Lower leg skin (tissue), 3 donors: ENCODE results near the gene LEFTY1.

ENCODE experiments used
- POLR2A ChIP-seq, 2 donors: fragments of 450-650 bp; IDR thresholded peaks; one replicate each; pipeline ENCODE4 v1.6.1; 2016 to 2017; ENCODE audit warnings: antibody characterized with exemption in 2 of 2, mild to moderate bottlenecking in 1 of 2, moderate library complexity in 1 of 2
- TF ChIP-seq, protein P1 (sequence below), 3 donors: fragments of 450-650 bp; IDR thresholded peaks; one replicate each; pipeline ENCODE4 v1.5.1; 2016; ENCODE audit warnings: antibody characterized with exemption in 3 of 3, mild to moderate bottlenecking in 3 of 3, moderate library complexity in 2 of 3

GRCh38 chr1:225891229-225891972 lies 2.5 kb upstream of the LEFTY1 start:
- TF ChIP-seq, protein P1, sequence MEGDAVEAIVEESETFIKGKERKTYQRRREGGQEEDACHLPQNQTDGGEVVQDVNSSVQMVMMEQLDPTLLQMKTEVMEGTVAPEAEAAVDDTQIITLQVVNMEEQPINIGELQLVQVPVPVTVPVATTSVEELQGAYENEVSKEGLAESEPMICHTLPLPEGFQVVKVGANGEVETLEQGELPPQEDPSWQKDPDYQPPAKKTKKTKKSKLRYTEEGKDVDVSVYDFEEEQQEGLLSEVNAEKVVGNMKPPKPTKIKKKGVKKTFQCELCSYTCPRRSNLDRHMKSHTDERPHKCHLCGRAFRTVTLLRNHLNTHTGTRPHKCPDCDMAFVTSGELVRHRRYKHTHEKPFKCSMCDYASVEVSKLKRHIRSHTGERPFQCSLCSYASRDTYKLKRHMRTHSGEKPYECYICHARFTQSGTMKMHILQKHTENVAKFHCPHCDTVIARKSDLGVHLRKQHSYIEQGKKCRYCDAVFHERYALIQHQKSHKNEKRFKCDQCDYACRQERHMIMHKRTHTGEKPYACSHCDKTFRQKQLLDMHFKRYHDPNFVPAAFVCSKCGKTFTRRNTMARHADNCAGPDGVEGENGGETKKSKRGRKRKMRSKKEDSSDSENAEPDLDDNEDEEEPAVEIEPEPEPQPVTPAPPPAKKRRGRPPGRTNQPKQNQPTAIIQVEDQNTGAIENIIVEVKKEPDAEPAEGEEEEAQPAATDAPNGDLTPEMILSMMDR (IDR thresholded peaks at IDR 0.05): no peak
- no peak for TF ChIP-seq POLR2A (IDR thresholded peaks at IDR 0.05)
